GM10248 (cell line): ENCODE measurements around the gene FILIP1L.

Experiments
- CTCF ChIA-PET: fragments of 300-600 bp; sonication (Branson Sonifier 250); formaldehyde crosslinking; extraction: SDS; loops from one replicate; lab custom pipeline; 2021; ENCODE audit warnings: antibody characterized with exemption; lab: Yijun Ruan, JAX
- POLR2A ChIA-PET: fragments of 350-650 bp; sonication (Branson Sonifier 250); formaldehyde crosslinking; extraction: SDS; loops from one replicate; lab custom pipeline; 2020; ENCODE audit warnings: antibody characterized with exemption; lab: Yijun Ruan, JAX
- DNase-seq: peaks from one replicate; pipeline ENCODE4 v3.0.0; 2012; ENCODE audit errors: extremely low spot score
- TF ChIP-seq, protein P1 (sequence below): IDR thresholded peaks from 2 replicates; pipeline ENCODE4 v1.5.1; 2012; ENCODE audit warnings: mild to moderate bottlenecking, low read depth; ENCODE audit errors: extremely low read depth, missing control alignments, control extremely low read depth

Gene FILIP1L

DNA sequence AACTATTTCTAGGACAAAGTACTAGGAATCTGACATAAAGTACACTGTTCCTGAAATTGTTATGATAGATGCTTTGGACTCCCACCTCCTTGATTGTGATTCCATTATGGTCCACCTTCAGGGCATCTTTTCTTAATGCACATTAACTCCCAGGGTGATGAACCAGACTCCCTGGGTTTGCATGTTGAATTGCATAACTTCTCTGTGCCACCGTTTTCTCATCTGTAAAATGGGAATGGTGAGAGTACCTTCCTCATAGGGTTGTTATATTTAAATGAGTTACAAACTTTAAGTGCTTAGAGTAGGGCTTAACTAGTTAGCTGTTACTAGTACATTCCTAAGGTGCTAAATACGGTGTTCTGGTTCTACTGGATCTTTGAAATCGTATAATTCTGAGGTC is 214.7 kb downstream of the FILIP1L start:
- CTCF ChIA-PET = interaction anchor here (1.3 to 1.6 kb wide), 2 partner anchors 10 to 169 kb away, joined by 3 to 4 read pairs; no protein-coding TSS in a partner anchor
- POLR2A ChIA-PET = no interaction called here
- DNase-seq = no peak
- TF ChIP-seq, protein P1, sequence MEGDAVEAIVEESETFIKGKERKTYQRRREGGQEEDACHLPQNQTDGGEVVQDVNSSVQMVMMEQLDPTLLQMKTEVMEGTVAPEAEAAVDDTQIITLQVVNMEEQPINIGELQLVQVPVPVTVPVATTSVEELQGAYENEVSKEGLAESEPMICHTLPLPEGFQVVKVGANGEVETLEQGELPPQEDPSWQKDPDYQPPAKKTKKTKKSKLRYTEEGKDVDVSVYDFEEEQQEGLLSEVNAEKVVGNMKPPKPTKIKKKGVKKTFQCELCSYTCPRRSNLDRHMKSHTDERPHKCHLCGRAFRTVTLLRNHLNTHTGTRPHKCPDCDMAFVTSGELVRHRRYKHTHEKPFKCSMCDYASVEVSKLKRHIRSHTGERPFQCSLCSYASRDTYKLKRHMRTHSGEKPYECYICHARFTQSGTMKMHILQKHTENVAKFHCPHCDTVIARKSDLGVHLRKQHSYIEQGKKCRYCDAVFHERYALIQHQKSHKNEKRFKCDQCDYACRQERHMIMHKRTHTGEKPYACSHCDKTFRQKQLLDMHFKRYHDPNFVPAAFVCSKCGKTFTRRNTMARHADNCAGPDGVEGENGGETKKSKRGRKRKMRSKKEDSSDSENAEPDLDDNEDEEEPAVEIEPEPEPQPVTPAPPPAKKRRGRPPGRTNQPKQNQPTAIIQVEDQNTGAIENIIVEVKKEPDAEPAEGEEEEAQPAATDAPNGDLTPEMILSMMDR = no peak

DNA sequence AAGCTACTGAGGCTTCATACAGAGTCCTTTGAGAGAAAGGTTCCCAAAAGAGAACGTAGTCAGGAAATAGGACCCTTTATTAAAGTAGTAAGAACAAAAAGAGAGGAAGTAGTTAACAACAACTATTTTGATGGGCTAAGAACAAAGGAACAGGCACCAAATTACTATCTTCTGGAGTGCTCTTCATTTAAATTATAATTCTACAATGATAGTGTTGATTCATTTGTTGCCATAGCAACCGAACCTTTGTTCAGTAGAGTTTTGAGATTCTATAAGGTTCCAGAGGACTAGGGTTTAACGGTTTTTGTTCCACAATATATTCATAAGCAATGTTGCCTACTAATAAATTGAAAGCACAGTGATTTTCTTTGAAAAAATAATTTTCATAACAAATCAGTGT is 217.8 kb downstream of the FILIP1L start:
- TF ChIP-seq, protein P1 = no peak
- ChIA-PET POLR2A (no interaction called here), CTCF (interaction anchor here (1.1 kb wide), 1 partner anchor 10 kb away, joined by 3 read pairs; no protein-coding TSS in a partner anchor)
- DNase-seq = no peak

DNA sequence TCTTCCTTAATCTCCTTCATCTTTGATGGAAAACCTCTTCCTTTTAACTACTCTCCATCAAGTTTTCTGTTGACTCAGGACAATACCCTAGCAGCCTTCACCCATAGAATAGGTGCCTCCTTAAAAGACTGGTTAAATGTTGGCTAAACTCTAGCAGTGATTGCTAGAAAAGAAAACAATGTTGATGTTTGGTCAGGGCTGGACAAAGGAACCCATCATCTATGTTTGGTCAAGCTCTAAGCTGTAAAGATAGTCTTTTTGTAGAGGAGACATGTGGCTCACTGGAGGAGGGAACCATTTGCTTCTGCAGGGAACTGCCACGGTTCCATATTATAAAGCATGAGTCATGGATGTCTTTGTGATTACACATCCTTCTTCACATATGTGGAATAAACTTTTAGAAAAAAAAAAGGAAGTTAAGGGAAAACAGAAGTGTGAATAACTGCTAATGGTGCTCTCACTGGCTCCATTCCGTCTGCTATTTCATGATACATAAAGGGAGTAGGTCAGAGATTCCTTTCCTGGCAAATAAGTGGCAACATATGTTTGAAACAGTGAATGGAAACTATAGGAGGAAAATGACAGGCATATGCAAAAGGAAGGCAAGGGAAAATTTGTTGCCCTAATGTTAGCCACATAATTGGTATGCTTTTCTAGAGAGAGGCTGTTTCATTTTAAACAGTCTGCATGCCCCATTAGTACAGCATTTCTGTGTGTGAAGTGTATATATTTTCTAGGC is 218.4 kb downstream of the FILIP1L start:
- CTCF ChIA-PET = interaction anchor here (0.9 to 1.3 kb wide), 3 partner anchors 8 to 64 kb away, joined by 3 to 4 read pairs (median 3); no protein-coding TSS in a partner anchor
- TF ChIP-seq, protein P1 = no peak
- POLR2A ChIA-PET = interaction anchor here (0.6 kb wide), 1 partner anchor 88 kb away, joined by 3 read pairs; no protein-coding TSS in a partner anchor
- DNase-seq = no peak

DNA sequence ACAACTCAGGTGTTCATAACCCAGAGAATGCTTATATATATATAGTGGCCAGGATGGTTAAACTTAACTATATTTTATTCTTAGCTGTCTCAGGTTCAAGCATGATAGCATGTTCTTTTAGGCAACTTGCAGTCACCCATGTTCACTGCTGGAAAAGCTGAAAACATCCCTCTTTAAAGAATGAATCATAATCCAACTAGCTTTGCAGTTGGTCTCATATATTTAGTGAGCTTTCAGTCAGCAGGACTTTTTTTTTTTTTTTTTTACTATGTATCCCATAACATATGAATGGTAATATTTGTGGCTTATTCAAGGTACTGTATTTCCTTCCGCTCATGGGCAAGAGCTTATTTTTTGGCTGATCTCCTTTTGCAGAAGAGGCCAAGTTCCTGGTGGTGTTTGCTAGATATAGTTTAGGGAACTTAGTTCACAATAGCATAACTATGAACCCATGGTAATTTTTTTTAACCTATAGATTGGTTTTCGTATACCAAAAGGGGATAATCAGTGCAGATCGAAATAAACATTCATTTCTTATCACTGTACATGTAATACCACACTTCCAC is 219.1 kb downstream of the FILIP1L start:
- ChIA-PET POLR2A (interaction anchor here (0.6 kb wide), 1 partner anchor 89 kb away, joined by 3 read pairs; no protein-coding TSS in a partner anchor), CTCF (interaction anchor here (0.9 to 3.0 kb wide), 6 partner anchors 9 to 63 kb away, joined by 3 to 15 read pairs (median 4); no protein-coding TSS in a partner anchor)
- TF ChIP-seq, protein P1 = no peak
- DNase-seq = no peak

DNA sequence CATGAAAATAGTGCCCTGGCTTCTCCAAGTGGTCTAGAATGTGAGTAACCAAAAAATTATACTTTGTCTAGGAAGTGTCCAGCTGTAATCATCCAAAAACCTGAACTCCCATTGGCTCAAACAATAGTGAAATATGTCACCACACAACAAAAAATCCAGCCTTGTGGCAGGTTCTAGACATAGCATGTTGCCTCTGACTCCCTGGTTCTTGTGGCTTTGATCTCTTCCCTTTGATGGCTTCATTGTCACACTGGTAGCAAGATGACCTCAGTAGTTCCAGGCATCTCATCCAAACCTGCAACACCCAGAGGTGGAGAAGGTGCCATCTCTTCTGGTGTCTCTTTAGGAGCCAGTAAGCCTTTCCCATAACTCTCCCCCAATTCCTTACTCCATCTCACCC is 222.0 kb downstream of the FILIP1L start:
- POLR2A ChIA-PET = no interaction called here
- TF ChIP-seq, protein P1 = no peak
- DNase-seq = no peak
- CTCF ChIA-PET = interaction anchor here (0.8 to 3.0 kb wide), 6 partner anchors 9 to 362 kb away, joined by 3 to 11 read pairs (median 4); no protein-coding TSS in a partner anchor

DNA sequence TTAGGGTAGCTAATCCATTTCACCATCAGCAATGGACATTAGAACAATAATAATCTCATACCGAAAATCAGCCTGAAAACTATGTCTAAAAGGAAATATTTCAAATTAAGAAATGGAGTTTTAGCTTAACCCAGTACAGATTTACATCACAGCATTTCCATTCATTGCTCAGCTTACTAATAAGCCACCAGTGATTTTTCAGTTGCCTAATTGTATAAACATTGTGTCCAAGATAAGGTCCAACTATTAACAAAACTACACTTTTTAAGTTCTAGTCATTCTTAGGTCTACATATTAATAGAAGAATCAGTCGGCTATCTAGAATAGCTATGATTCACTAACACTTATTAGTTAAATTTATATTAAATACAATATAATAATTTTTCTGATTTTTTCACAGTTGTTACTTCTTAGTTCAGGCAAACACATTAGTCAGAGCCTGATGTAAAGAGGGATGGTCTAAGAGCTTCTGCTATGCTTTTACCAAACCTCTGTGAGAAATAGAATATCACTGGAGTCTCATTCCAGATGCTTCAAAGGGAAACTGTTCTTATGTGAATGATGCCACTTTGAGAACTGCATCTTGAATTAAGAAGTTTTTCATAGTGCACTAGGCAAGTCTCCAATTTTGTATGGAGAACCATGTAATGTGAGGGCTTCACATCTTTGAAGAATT is 222.6 kb downstream of the FILIP1L start:
- ChIA-PET POLR2A (no interaction called here), CTCF (interaction anchor here (0.7 to 3.0 kb wide), 8 partner anchors 9 to 362 kb away, joined by 3 to 11 read pairs (median 4); no protein-coding TSS in a partner anchor)
- TF ChIP-seq, protein P1 = no peak
- no peak for DNase-seq
